BJ (cell line): ENCODE measurements around the gene FBRSL1. TPM values are rescaled to one million over a fixed set of nuclear protein-coding genes. Genes with fewer than 3 reads are reported as not detected.

Experiments
- CTCF ChIA-PET: fragments of 350-600 bp; formaldehyde crosslinking; extraction: SDS; loops from one replicate; lab custom pipeline; 2021; ENCODE audit warnings: antibody characterized with exemption, inconsistent platforms; lab: Yijun Ruan, JAX
- POLR2A ChIA-PET: fragments of 300-600 bp; sonication (Branson Sonifier 250); formaldehyde crosslinking; extraction: SDS; loops from one replicate; lab custom pipeline; 2021; ENCODE audit warnings: antibody characterized with exemption; lab: Charles Lee
- DNase-seq: peaks from one replicate; pipeline ENCODE4 v3.0.0-alpha.2; 2011; ENCODE audit warnings: low read depth
- H3K27me3 ChIP-seq: 2 replicates; pipeline ENCODE4 v1.6.0; 2011; ENCODE audit warnings: low read length; ENCODE audit not compliant: control insufficient read depth, insufficient read depth
- H3K36me3 ChIP-seq: 2 replicates; pipeline ENCODE4 v1.5.1; 2011; ENCODE audit warnings: low read length; ENCODE audit not compliant: control insufficient read depth, insufficient read depth
- H3K4me3 ChIP-seq: 2 replicates; pipeline ENCODE4 v1.5.1; 2011; ENCODE audit warnings: low read depth, mild to moderate bottlenecking, control low read depth, low read length
- polyA plus RNA-seq: library from polyadenylated mRNA; depleted of rRNA; stranded (reverse); fragments of >200 nt; gene quantifications from 2 replicates; pipeline ENCODE4 v1.2.3, GENCODE V29; 2011
- TF ChIP-seq, protein P1 (sequence below): IDR thresholded peaks from 2 replicates; pipeline ENCODE4 v1.5.1; 2011; ENCODE audit warnings: low read depth, mild to moderate bottlenecking, control low read depth, inconsistent platforms, low read length, moderate library complexity; ENCODE audit not compliant: insufficient read depth

The FBRSL1 gene
- polyA plus RNA-seq, 1 experiment, result 1.4 TPM

DNA sequence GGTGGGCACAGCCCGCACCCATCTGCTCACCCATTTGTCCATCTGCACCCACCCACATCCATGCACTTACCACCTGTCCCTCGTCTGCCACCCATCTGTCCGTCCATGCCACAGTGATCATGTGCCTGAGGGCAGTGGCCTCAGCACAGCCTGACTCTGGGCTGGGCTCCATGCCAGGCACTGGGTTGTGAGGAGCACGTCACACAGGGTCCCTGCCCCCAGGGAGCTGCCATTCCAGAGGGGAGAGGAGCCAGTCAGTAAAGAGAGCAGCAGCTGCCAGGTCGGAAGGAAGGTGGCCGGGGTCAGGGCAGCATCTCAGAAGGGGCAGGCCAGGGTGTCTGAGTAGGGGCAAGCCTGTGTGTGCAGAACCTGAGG, 43.6 kb downstream of the FBRSL1 start:
- POLR2A ChIA-PET, result no interaction called here
- CTCF ChIA-PET, result interaction anchor here (2.1 kb wide), 1 partner anchor 10 kb away, joined by 11 read pairs; no protein-coding TSS in a partner anchor
- no peak for DNase-seq
- Histone ChIP-seq H3K4me3 (no peak overlapping the region), H3K27me3 (no peaks in the 10 kb centered on the region), H3K36me3 (peaks cover 1% of the 10 kb centered on the region)
- TF ChIP-seq, protein P1, sequence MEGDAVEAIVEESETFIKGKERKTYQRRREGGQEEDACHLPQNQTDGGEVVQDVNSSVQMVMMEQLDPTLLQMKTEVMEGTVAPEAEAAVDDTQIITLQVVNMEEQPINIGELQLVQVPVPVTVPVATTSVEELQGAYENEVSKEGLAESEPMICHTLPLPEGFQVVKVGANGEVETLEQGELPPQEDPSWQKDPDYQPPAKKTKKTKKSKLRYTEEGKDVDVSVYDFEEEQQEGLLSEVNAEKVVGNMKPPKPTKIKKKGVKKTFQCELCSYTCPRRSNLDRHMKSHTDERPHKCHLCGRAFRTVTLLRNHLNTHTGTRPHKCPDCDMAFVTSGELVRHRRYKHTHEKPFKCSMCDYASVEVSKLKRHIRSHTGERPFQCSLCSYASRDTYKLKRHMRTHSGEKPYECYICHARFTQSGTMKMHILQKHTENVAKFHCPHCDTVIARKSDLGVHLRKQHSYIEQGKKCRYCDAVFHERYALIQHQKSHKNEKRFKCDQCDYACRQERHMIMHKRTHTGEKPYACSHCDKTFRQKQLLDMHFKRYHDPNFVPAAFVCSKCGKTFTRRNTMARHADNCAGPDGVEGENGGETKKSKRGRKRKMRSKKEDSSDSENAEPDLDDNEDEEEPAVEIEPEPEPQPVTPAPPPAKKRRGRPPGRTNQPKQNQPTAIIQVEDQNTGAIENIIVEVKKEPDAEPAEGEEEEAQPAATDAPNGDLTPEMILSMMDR, result no peak

GRCh38 chr12:132534076-132534475, 44.1 kb downstream of the FBRSL1 start:
- TF ChIP-seq, protein P1, result no peak
- peaks cover 1% of the 10 kb centered on the region for H3K36me3 ChIP-seq
- no peak for DNase-seq
- H3K27me3 ChIP-seq, result no peaks in the 10 kb centered on the region
- H3K4me3 ChIP-seq, result no peak overlapping the region
- CTCF ChIA-PET, result interaction anchor here (2.1 kb wide), 1 partner anchor 11 kb away, joined by 11 read pairs; no protein-coding TSS in a partner anchor
- POLR2A ChIA-PET, result no interaction called here

GRCh38 chr12:132535019-132535418, 45.1 kb downstream of the FBRSL1 start:
- TF ChIP-seq, protein P1, result no peak
- ChIA-PET POLR2A (no interaction called here), CTCF (interaction anchor here (2.1 kb wide), 1 partner anchor 12 kb away, joined by 11 read pairs; no protein-coding TSS in a partner anchor)
- Histone ChIP-seq H3K27me3 (no peaks in the 10 kb centered on the region), H3K4me3 (no peak overlapping the region), H3K36me3 (peaks cover 1% of the 10 kb centered on the region; the same call in 1 of the 2 replicates)
- DNase-seq, result no peak

DNA sequence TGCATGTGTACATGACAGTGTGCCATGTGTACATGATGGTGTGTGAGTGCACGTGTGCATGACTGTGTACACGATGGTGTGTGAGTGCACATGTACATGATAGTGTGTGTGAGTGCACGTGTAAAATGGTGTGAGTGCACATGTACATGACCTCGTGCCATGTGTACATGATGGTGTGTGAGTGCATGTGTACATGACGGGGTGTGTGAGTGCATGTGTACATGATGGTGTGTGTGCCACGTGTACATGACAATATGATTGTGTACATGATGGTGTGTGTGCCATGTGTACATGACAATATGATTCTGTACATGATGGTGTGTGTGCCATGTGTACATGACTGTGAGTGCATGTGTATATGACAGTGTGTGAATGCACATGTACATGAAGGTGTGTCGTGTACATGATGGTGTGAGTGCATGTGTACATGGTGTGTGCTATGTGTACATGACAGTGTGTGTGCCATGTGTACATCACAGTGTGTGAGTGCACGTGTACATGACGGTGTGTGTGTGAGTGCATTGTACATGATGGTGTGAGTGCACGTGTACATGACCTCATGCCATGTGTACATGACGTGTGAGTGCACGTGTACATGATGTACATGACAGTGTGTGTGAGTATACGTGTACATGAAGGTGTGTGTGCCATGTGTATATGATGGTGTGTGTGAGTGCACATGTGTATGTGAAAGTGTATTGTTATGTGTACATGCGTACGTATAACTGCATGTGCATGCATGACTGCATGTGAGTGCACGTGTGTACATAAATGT, 46.3 kb downstream of the FBRSL1 start:
- Histone ChIP-seq H3K27me3 (no peaks in the 10 kb centered on the region), H3K36me3 (peaks cover 1% of the 10 kb centered on the region; the same call in 1 of the 2 replicates), H3K4me3 (no peak overlapping the region)
- ChIA-PET POLR2A (no interaction called here), CTCF (no interaction called here)
- DNase-seq, result no peak
- TF ChIP-seq, protein P1, result no peak

DNA sequence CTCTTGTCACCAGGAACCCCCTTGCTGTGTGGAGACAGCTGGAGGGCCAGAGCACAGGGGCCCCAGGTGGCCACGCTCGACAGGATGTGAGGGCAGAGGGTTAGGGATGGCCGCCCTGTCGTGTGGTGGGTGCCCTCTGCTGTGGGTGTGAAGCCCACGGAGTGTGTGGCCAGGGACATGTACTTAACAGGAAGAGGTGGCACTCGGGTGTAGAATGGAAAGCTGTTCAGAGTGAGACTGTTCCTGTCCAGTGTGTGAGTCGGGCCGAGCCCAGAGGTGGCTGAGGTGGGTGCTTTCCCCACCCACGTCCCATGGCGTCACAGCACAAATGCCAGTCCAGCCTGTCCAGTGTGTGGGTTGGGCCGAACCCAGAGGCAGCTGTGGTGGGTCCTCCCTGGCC, 47.1 kb downstream of the FBRSL1 start:
- CTCF ChIA-PET, result interaction anchor here (0.9 to 1.0 kb wide), 2 partner anchors 18 to 24 kb away, joined by 3 to 4 read pairs; no protein-coding TSS in a partner anchor
- no peak for DNase-seq

More for the DNA sequence above, 47.1 kb downstream of the FBRSL1 start:
- Histone ChIP-seq H3K27me3 (no peaks in the 10 kb centered on the region), H3K4me3 (no peak overlapping the region), H3K36me3 (peaks cover 1% of the 10 kb centered on the region; the same call in 1 of the 2 replicates)
- POLR2A ChIA-PET, result no interaction called here
- TF ChIP-seq, protein P1, result no peak
